Measurements from ENCODE around the gene TUT4. TPM values are rescaled to one million over a fixed set of nuclear protein-coding genes. Genes with fewer than 3 reads are reported as not detected.

The TUT4 gene
- total and polyA plus RNA-seq, 2 experiments from 2014 or later: 37.9 to 58.0 TPM

DNA sequence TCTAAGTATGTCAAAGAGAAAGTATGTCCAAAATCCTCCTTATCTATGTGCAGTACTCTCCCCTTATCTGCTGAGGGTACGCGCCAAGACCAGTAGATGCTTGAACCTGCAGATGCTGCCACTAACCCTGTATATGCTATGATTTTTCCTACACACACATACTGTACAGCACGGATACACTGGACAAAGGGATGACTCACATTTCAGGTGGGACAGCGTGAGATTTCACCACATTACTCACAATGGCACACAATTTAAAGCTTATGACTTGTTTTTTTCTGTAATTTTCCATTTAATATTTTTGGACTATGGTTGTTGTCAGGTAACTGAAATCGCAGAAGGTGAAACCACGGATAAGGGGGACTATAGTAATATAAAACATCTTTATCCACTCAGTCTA, 152.8 kb downstream of the TUT4 start:
- H3K79me2 ChIP-seq: peaks cover 6% of the 10 kb centered on the region
- H3K9me2 ChIP-seq (replicated peaks; ENCODE audit: insufficient read depth): no peaks in the 10 kb centered on the region

DNA sequence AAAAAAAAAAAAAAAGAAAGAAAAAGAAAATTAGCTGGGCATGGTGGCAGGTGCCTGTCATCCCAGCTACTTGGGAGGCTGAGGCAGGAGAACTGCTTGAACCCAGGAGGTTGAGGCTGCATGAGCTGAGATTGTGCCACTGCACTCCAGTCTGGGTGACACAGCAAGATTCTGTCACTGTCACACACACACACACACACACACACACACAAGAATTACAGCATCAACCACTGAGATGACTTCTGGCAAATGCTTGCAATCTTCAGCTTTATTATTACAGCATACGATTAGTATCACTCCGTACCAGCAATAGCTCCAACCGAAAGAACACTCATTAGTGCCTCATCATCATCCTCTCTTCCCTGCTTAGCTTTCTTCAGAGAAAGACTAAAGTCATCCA, 153.3 kb downstream of the TUT4 start:
- H3K4me3 ChIP-seq: no peak overlapping the region
- DNase-seq (ENCODE audit: low spot score): no peak
- no peaks in the 10 kb centered on the region for H3K27me3 ChIP-seq
- no peak overlapping the region for H3K27ac ChIP-seq
- no peaks in the 10 kb centered on the region for H3K9me3 ChIP-seq (ENCODE audit: low read depth)
- no peaks in the 10 kb centered on the region for H4K20me1 ChIP-seq (ENCODE audit: insufficient read depth, poor library complexity, severe bottlenecking)
- H2AFZ ChIP-seq: no peak overlapping the region
- peaks cover 4% of the 10 kb centered on the region for H3K79me2 ChIP-seq
- peaks cover 6% of the 10 kb centered on the region for H3K4me1 ChIP-seq (ENCODE audit: insufficient read depth)
- H3K4me2 ChIP-seq: no peak overlapping the region
- TF ChIP-seq, protein P1, sequence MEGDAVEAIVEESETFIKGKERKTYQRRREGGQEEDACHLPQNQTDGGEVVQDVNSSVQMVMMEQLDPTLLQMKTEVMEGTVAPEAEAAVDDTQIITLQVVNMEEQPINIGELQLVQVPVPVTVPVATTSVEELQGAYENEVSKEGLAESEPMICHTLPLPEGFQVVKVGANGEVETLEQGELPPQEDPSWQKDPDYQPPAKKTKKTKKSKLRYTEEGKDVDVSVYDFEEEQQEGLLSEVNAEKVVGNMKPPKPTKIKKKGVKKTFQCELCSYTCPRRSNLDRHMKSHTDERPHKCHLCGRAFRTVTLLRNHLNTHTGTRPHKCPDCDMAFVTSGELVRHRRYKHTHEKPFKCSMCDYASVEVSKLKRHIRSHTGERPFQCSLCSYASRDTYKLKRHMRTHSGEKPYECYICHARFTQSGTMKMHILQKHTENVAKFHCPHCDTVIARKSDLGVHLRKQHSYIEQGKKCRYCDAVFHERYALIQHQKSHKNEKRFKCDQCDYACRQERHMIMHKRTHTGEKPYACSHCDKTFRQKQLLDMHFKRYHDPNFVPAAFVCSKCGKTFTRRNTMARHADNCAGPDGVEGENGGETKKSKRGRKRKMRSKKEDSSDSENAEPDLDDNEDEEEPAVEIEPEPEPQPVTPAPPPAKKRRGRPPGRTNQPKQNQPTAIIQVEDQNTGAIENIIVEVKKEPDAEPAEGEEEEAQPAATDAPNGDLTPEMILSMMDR (IDR thresholded peaks at IDR 0.05; ENCODE audit: poor library complexity): no peak
- TF ChIP-seq EZH2phosphoT487 (IDR thresholded peaks at IDR 0.05; ENCODE audit: low read depth, severe bottlenecking, unreplicated experiment) (no peak), EZH2 (IDR thresholded peaks at IDR 0.05; ENCODE audit: borderline replicate concordance) (no peak)
- no peaks in the 10 kb centered on the region for H3K36me3 ChIP-seq (replicated peaks; ENCODE audit: insufficient read depth, low read depth)
- H3K9me2 ChIP-seq (replicated peaks; ENCODE audit: insufficient read depth): no peaks in the 10 kb centered on the region
- 97% methylated on average over 3 of the region's 3 CpGs for WGBS (ENCODE audit: low lambda C conversion rate, missing lambda C conversion rate)

More for the DNA sequence above, 152.8 kb downstream of the TUT4 start:
- Histone ChIP-seq H3K4me2 (no peak overlapping the region), H3K27ac (no peak overlapping the region), H4K20me1 (ENCODE audit: insufficient read depth, poor library complexity, severe bottlenecking) (no peaks in the 10 kb centered on the region), H3K36me3 (replicated peaks; ENCODE audit: insufficient read depth, low read depth) (no peaks in the 10 kb centered on the region), H3K4me3 (no peak overlapping the region), H3K27me3 (no peaks in the 10 kb centered on the region), H3K4me1 (ENCODE audit: insufficient read depth) (peaks cover 6% of the 10 kb centered on the region), H3K9me3 (ENCODE audit: low read depth) (no peaks in the 10 kb centered on the region), H2AFZ (no peak overlapping the region)
- WGBS (ENCODE audit: low lambda C conversion rate, missing lambda C conversion rate): 94% methylated on average over 6 of the region's 6 CpGs
- TF ChIP-seq EZH2phosphoT487 (IDR thresholded peaks at IDR 0.05; ENCODE audit: low read depth, severe bottlenecking, unreplicated experiment): no peak
- no peak for TF ChIP-seq EZH2 (IDR thresholded peaks at IDR 0.05; ENCODE audit: borderline replicate concordance)
- TF ChIP-seq, protein P1 (IDR thresholded peaks at IDR 0.05; ENCODE audit: poor library complexity): no peak
- no peak for DNase-seq (ENCODE audit: low spot score)

DNA sequence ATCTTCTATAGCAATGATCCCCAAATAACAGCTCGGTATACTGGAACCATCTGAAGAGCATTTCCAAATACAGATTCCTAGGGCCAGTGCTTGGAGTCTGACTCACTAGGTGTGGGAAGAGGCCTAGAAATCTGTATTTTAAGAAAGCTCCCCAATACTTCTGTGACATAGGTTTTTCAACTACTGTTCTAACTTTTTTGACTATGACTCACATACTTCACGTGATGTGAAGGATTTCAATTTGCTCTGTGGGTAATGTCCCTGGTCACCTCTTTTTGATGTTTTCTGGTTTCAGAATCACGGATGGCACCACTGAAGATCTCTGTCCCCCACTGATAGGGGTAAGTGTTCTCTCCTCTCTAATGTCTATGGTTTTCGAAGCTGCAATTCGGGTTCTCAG, 159.7 kb downstream of the TUT4 start:
- no peaks in the 10 kb centered on the region for H3K27me3 ChIP-seq
- H3K9me2 ChIP-seq (replicated peaks; ENCODE audit: insufficient read depth): no peaks in the 10 kb centered on the region
- no peaks in the 10 kb centered on the region for H3K79me2 ChIP-seq
- TF ChIP-seq EZH2 (IDR thresholded peaks at IDR 0.05; ENCODE audit: borderline replicate concordance) (no peak), EZH2phosphoT487 (IDR thresholded peaks at IDR 0.05; ENCODE audit: low read depth, severe bottlenecking, unreplicated experiment) (no peak)
- TF ChIP-seq, protein P1 (IDR thresholded peaks at IDR 0.05; ENCODE audit: poor library complexity): no peak
- H3K27ac ChIP-seq: no peak overlapping the region
- no peaks in the 10 kb centered on the region for H3K9me3 ChIP-seq (ENCODE audit: low read depth)
- no peaks in the 10 kb centered on the region for H3K4me1 ChIP-seq (ENCODE audit: insufficient read depth)
- no peaks in the 10 kb centered on the region for H3K36me3 ChIP-seq (replicated peaks; ENCODE audit: insufficient read depth, low read depth)
- H2AFZ ChIP-seq: no peak overlapping the region
- no peak overlapping the region for H3K4me2 ChIP-seq
- H3K4me3 ChIP-seq: no peak overlapping the region
- no peaks in the 10 kb centered on the region for H4K20me1 ChIP-seq (ENCODE audit: insufficient read depth, poor library complexity, severe bottlenecking)
- no peak for DNase-seq (ENCODE audit: low spot score)
- WGBS (ENCODE audit: low lambda C conversion rate, missing lambda C conversion rate): 98% methylated on average over 5 of the region's 5 CpGs

GRCh38 chr1:52386458-52386857, 166.4 kb downstream of the TUT4 start:
- no peak for DNase-seq (ENCODE audit: low spot score)
- Histone ChIP-seq H3K9me2 (replicated peaks; ENCODE audit: insufficient read depth) (no peaks in the 10 kb centered on the region), H3K4me3 (no peak overlapping the region), H3K79me2 (no peaks in the 10 kb centered on the region), H3K4me2 (no peak overlapping the region), H3K9me3 (ENCODE audit: low read depth) (no peaks in the 10 kb centered on the region), H3K4me1 (ENCODE audit: insufficient read depth) (no peaks in the 10 kb centered on the region), H3K27me3 (no peaks in the 10 kb centered on the region), H2AFZ (no peak overlapping the region), H3K27ac (no peak overlapping the region), H3K36me3 (replicated peaks; ENCODE audit: insufficient read depth, low read depth) (no peaks in the 10 kb centered on the region), H4K20me1 (ENCODE audit: insufficient read depth, poor library complexity, severe bottlenecking) (no peaks in the 10 kb centered on the region)
- 60% methylated on average over 5 of the region's 5 CpGs for WGBS (ENCODE audit: low lambda C conversion rate, missing lambda C conversion rate)
- TF ChIP-seq EZH2phosphoT487 (IDR thresholded peaks at IDR 0.05; ENCODE audit: low read depth, severe bottlenecking, unreplicated experiment): no peak
- no peak for TF ChIP-seq EZH2 (IDR thresholded peaks at IDR 0.05; ENCODE audit: borderline replicate concordance)
- TF ChIP-seq, protein P1 (IDR thresholded peaks at IDR 0.05; ENCODE audit: poor library complexity): no peak
